GM21786 (cell line): ENCODE measurements around the gene MPV17.
"Not testable (repeated sequence)": the region's sequence is repeated elsewhere in the genome, so short reads cannot be mapped to it uniquely, and the experiment has no call there.

Experiments
- ATAC-seq: cut with Tn5 transposase; IDR thresholded peaks from one replicate; pipeline ENCODE4 v1.9.1; 2021; ENCODE audit not compliant: unreplicated experiment

MPV17 gene

DNA sequence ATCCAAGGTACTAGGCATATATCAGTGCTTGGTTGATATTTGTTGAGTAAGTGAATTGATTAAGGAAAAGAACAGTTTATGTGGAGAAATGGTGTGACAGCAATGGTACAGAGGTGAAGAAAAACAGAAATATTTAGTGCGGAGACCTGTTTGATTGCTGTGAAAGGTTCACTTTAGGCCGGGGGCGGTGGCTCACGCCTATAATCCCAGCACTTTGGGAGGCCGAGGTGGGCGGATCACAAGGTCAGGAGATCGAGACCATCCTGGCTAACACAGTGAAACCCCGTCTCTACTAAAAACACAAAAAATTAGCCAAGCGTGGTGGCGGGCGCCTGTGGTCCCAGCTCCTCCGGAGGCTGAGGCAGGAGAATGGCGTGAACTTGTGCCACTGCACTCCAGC, 54.6 kb downstream of the MPV17 start:
- not testable (repeated sequence) for ATAC-seq

DNA sequence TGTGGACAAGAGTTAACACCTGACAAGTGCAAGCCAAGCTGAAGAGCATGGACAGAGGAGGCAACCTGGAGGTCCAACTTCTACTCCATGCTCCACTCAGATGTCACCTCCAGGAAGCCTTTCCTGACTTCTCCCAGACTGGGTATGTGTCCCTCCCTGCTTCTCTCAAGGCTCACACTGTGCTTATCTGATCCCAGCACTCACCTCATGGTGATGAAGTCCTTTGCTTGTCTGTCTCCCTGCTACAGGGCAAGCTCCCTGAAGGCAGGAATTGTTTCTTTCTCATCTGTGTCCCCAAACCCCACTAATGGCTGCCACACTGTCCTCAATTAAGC, 57.4 kb downstream of the MPV17 start:
- no peak for ATAC-seq

DNA sequence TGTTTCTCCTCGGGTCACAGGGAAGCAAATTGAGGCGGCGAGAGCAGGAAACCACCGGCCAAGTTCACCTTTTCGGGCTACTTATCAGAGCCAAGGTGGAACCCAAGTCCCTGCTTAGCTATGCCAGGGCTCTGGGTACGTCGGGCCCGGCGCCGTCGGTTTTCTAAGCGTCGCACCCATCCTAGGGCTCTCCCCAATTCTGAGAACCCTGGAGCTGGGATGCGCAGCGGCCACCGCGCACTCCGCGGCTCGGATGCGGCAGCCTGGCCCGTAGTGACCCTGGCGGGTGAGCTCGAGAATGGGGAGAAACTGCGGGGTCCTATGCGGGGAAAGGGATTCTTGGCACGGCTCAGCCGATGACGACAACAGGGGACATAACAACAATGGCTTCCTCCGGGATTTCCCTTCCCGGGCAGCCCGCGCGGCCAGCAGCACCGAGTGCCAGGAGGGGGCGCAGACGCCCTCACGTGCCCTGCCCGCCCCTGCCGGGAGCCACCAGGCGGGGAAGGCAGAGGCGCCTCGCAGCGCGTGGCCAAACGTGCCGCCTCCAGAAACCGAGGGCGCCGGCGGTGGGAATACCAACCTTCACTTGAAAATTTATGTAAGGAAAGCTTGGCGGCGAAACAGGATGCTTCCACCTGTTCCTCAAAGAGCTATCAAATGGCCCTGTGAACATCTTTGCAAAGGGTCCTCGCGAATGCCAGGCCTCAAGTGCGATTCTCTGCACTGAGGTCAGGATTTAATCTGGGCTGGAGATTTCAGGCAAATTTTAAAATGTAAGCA, 58.0 kb downstream of the MPV17 start:
- no peak for ATAC-seq

DNA sequence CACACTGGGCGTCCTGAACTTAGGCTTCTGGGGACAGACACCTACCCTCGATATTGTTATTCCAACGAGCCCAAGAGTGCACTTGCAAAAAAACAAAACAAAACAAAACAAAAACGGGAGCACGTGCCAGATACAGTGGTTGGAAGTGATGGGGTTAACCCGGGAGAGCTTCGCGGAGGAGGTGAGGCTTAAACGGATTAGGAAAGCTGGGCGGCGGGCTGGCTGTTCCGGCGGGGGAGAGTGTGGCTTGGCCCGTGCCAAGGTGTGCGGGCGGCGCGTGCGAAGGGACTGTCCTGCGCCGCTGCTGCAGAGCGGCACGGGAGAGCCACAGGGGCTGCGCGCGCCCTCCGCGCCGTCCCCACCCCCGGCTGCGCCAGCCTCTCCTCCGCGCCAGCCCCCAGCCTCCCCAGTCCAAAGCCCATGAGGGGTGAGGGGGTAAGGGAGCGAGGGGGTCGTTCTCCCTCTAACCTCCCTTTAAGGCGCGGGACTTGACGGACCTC, 58.6 kb downstream of the MPV17 start:
- ATAC-seq, result no peak

DNA sequence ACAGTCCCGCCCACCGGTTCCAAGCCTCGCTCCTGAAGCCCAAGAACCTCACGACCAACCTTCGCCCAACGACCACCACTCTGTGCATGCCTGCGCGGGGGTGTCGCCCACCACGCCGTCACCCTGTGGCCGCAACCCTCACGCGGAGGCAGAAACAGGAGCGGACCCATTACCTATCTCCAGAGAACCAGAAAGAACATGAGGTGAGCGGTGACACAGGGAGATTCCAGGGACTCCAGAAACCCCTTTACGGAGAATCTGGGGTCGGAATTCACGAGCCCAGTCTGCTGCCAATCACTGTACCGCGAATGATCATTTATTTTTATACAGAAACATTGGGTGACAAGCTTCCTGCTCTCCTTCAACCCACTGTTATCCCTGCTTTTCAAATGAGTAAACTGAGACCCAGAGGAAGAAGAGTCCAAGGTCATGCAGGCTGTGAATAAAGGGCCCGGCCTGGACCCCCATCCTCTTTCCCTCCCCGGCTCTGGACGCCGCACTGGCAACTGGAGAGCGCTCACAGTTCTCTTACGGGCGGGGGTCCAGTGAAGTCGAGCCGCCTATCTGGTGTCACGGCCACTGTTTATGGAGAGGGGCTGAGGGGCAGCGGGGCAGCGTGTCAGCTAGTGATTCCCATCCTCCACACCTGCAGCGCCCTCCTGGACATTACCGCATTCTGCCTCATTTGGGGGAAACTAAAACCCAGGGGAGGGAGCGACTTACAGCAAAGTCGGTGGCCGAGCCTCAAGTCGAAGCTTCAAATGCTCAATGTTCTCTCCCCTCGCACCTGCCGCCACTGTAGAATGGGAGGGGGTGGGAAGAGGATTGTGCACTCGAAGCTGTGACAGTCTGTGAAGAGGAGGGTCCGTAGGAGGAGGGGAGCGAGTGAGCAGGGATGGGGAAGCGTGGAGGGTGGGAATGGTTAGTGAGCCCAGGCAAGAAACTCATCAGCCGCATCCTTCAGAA, 59.3 kb downstream of the MPV17 start:
- no peak for ATAC-seq

DNA sequence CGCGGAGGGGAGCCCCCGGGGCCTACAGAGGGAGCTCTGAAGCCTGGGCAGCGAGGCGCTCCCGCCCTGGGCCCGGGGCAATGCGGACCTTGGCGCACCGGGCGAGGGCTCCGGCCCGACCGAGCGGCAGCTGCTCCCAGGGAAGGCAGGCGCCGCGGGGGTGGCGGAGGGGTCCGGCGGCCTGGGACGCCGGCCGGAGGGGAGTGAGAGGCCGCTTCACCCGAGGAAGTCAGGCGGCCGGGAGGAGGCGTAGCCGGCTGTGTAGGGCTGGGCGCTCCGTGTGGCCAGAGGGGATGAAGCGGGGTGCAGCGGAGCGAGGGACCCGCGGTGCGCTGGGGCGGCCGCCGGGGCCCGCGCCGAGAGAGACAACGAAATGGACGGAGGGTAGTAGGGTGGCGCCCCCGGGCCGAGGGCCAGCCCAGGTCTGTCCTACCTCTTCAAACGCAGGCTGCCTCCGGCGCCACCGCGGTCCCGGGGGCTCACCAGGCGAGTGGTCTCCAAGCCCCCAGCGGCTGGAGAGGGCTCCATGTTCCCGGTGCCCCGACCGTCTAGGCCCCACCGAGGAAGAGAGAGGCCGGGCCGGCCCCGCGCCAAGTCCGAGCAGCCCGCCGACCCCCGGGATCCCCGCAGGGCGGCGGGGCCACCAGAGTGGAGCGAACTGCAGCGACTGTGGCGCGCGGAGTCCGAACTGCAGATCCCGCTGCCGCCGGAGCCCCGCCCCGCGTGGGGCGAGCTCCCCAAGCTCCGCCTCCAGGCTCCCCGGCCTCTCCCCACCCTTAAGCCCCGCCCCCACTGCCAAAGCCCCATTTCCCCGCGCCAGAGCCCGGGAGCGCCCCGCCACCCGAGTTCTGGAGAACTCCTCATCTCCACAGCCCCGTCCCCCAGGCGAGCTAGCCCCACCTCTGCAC, 60.3 kb downstream of the MPV17 start, which contains the start of gene SLC30A3:
TSS of gene SLC30A3 (minus strand) at position 669 of the 908 bp plus-strand sequence. CDS start at position 528, 141 bp downstream.
- no peak for ATAC-seq

DNA sequence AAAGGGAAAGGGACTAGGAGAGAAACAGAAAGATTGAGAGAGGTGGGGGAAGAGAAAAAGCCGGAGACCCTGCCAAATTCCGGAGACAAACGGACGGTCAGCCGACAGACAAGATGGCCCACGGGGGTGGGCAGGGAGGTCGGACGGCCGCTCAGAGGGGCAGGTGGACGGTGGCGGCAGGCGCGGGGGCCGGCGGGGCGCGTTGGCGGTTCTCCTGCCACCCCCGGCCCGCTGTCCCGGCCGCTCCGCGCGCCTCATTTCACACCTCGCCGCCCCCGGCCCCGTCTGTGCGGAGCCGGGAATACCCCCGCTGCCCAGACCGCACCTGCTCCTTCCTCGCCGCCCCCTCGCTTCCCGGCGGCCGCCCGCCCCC, 61.0 kb downstream of the MPV17 start:
- ATAC-seq, result no peak

DNA sequence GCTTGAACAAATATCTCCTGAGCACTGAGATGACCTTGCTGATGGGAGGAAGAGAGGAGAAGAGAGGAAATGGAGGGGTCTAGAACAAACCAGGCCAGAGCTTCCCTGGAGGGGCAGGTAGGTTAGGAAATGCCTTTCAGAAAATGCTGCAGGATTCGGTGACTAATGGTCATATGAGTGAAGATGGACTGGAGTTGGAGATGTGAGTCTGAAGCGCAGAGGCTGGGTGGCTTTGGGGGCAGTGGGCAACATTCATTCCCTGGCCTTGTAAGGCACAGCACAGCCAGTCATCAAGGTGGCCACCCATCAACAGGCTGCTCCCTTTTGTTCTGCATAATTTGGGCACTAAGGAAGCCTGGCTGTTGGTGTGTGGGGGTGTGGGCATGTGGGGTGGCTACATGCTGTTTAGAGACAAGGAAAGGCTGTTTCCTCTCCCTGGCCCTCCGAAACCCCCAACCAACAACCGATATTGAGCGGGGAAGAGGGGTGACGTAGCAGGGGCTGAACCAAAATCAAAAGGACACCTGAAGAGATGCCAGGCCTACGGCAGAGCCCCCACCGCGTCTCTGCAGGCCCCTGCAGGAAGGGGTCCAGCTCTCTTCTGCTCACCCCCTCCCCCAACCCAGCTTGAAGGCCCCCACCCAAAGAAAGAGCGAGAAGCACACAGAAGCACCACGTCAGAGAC, 61.5 kb downstream of the MPV17 start:
- ATAC-seq, result no peak
